Keratinocyte (primary cell): ENCODE measurements around the gene IL17RD. TPM values are rescaled to one million over a fixed set of nuclear protein-coding genes. Genes with fewer than 3 reads are reported as not detected.

Source experiments
- DNase-seq: peaks from one replicate; pipeline ENCODE4 v3.0.0-alpha.2; 2011; ENCODE audit warnings: low read depth, missing footprints, low spot score
- FAIRE-seq: peaks from 2 replicates; lab custom pipeline; 2011; peaks lifted over from hg19 to GRCh38; lab: Jason Lieb, UNC
- H2AFZ ChIP-seq: 2 replicates; pipeline ENCODE4 v1.6.0; 2012; ENCODE audit warnings: low read length, control low read depth, inconsistent platforms; ENCODE audit not compliant: control insufficient read depth
- H3K27ac ChIP-seq: 2 replicates; pipeline ENCODE4 v1.5.1; 2011; ENCODE audit warnings: low read length; ENCODE audit not compliant: control insufficient read depth, insufficient read depth
- H3K27me3 ChIP-seq: 3 replicates; pipeline ENCODE4 v1.6.0; 2011; ENCODE audit warnings: low read length; ENCODE audit not compliant: control insufficient read depth, insufficient read depth; ENCODE audit errors: extremely low read depth
- H3K36me3 ChIP-seq, 2 experiments: 2 replicates in 1 of 2; 3 replicates in 1 of 2; pipeline ENCODE4 v1.5.1; 2011; ENCODE audit warnings: low read length in 2 of 2, mild to moderate bottlenecking in 1 of 2; ENCODE audit not compliant: control insufficient read depth in 2 of 2, insufficient read depth in 2 of 2; ENCODE audit errors: extremely low read depth in 1 of 2
- H3K4me1 ChIP-seq: 3 replicates; pipeline ENCODE4 v1.5.1; 2011; ENCODE audit warnings: low read length; ENCODE audit not compliant: control insufficient read depth, insufficient read depth; ENCODE audit errors: extremely low read depth
- H3K4me2 ChIP-seq: 3 replicates; pipeline ENCODE4 v1.6.0; 2011; ENCODE audit warnings: low read depth, low read length; ENCODE audit not compliant: control insufficient read depth, insufficient read depth; ENCODE audit errors: extremely low read depth
- H3K4me3 ChIP-seq, 3 experiments: fragments of 200-600 bp in 1 of 3; sonication (generic) in 1 of 3; 2 replicates in 2 of 3; 3 replicates in 1 of 3; pipeline ENCODE4 v1.5.1; 2011 to 2016; ENCODE audit warnings: low read length in 3 of 3, mild to moderate bottlenecking in 3 of 3, control low read depth in 2 of 3, inconsistent platforms in 1 of 3, low read depth in 1 of 3, mixed read lengths in 1 of 3, mixed run types in 1 of 3, moderate library complexity in 1 of 3; ENCODE audit not compliant: control insufficient read depth in 2 of 3, insufficient read depth in 2 of 3; ENCODE audit errors: extremely low read depth in 1 of 3
- H3K79me2 ChIP-seq: 2 replicates; pipeline ENCODE4 v1.6.0; 2012; ENCODE audit warnings: low read length; ENCODE audit not compliant: control insufficient read depth, insufficient read depth
- H3K9ac ChIP-seq: 3 replicates; pipeline ENCODE4 v1.6.0; 2011; ENCODE audit warnings: low read length; ENCODE audit not compliant: control insufficient read depth, insufficient read depth; ENCODE audit errors: extremely low read depth
- H3K9me1 ChIP-seq: 3 replicates; pipeline ENCODE4 v1.6.0; 2011; ENCODE audit warnings: low read length; ENCODE audit not compliant: control insufficient read depth, insufficient read depth; ENCODE audit errors: extremely low read depth
- H3K9me3 ChIP-seq: 2 replicates; pipeline ENCODE4 v1.5.1; 2012; ENCODE audit warnings: low read depth, low read length; ENCODE audit not compliant: control insufficient read depth
- H4K20me1 ChIP-seq: 3 replicates; pipeline ENCODE4 v1.6.0; 2011; ENCODE audit warnings: low read length; ENCODE audit not compliant: control insufficient read depth, insufficient read depth; ENCODE audit errors: extremely low read depth
- CTCF ChIP-seq, 3 experiments: IDR thresholded peaks in 1 of 3; conservative IDR thresholded peaks in 1 of 3; optimal IDR thresholded peaks in 1 of 3; 2 replicates in 2 of 3; 3 replicates in 1 of 3; pipeline versions ENCODE3 to v1.5.1; 2011; ENCODE audit warnings: low read length in 3 of 3, mild to moderate bottlenecking in 3 of 3, moderate library complexity in 2 of 3, control low read depth in 1 of 3, inconsistent platforms in 1 of 3; ENCODE audit not compliant: insufficient read depth in 2 of 3; ENCODE audit errors: extremely low read depth in 1 of 3
- EZH2 ChIP-seq: IDR thresholded peaks from one replicate; pipeline ENCODE4 v1.6.1; 2012; ENCODE audit warnings: inconsistent platforms, mild to moderate bottlenecking, low read length, moderate library complexity
- dilution Hi-C: fragments of 300-500 bp; cut with MboI; formaldehyde crosslinking; loops from one replicate; pipeline ENCODE4 v1.7.0; 2020; ENCODE audit warnings: low sequenced_read_pairs; ENCODE audit not compliant: extremely low pct_ligation_motif_present
- polyA plus RNA-seq, 5 experiments: library from polyadenylated mRNA; depleted of rRNA in 3 of 5; stranded (reverse) in 3 of 5; stranded (forward) in 1 of 5; unstranded in 1 of 5; fragments of >200 nt; gene quantifications; 1 replicate in 1 of 5; 2 replicates in 3 of 5; 3 replicates in 1 of 5; pipeline versions ENCODE4 v1.2.1 to v1.2.3, GENCODE V29; 2011 to 2012; ENCODE audit warnings: missing spikeins in 2 of 5, low read depth in 1 of 5, low replicate concordance in 1 of 5

Gene IL17RD
- polyA plus RNA-seq, 1 donor (not counting 4 experiments of a cell fraction or from before 2014, with no cell fraction given) = 1.4 TPM

GRCh38 chr3:57127891-57128518 lies 37.1 kb downstream of the IL17RD start:
- no peak overlapping the region for H3K4me3 ChIP-seq
- FAIRE-seq (no peak), DNase-seq (no peak)
- H3K9me3 ChIP-seq = no peaks in the 10 kb centered on the region
- no peak overlapping the region for H2AFZ ChIP-seq
- no peaks in the 10 kb centered on the region for H3K9me1 ChIP-seq
- H4K20me1 ChIP-seq = no peaks in the 10 kb centered on the region
- H3K79me2 ChIP-seq = no peaks in the 10 kb centered on the region
- H3K36me3 ChIP-seq = no peaks in the 10 kb centered on the region
- dilution Hi-C loops = no loop called here
- H3K27me3 ChIP-seq = no peaks in the 10 kb centered on the region
- no peaks in the 10 kb centered on the region for H3K4me1 ChIP-seq
- TF ChIP-seq CTCF (optimal IDR thresholded peaks at IDR 0.05 in 1 of 3, IDR thresholded peaks at IDR 0.05 in 1 of 3, conservative IDR thresholded peaks at IDR 0.05 in 1 of 3; ENCODE audit: extremely low read depth in 1 of 3, insufficient read depth in 2 of 3, low read length in 3 of 3) = no peak
- no peak for TF ChIP-seq EZH2
- H3K9ac ChIP-seq = no peak overlapping the region
- H3K27ac ChIP-seq = no peak overlapping the region
- no peak overlapping the region for H3K4me2 ChIP-seq

- no peak overlapping the region for H3K4me3 ChIP-seq
- DNase-seq (no peak), FAIRE-seq (no peak)
- H3K9me1 ChIP-seq = no peaks in the 10 kb centered on the region
- no peaks in the 10 kb centered on the region for H3K4me1 ChIP-seq
- H3K9ac ChIP-seq = no peak overlapping the region
- TF ChIP-seq EZH2 (no peak), CTCF (optimal IDR thresholded peaks at IDR 0.05 in 1 of 3, IDR thresholded peaks at IDR 0.05 in 1 of 3, conservative IDR thresholded peaks at IDR 0.05 in 1 of 3; ENCODE audit: extremely low read depth in 1 of 3, insufficient read depth in 2 of 3, low read length in 3 of 3) (no peak)
- H3K9me3 ChIP-seq = no peaks in the 10 kb centered on the region
- dilution Hi-C loops = no loop called here
- H3K36me3 ChIP-seq = no peaks in the 10 kb centered on the region
- no peak overlapping the region for H3K4me2 ChIP-seq
- no peaks in the 10 kb centered on the region for H3K79me2 ChIP-seq
- H3K27me3 ChIP-seq = no peaks in the 10 kb centered on the region
- H2AFZ ChIP-seq = no peak overlapping the region
- no peaks in the 10 kb centered on the region for H4K20me1 ChIP-seq
- H3K27ac ChIP-seq = no peak overlapping the region
These were observed 38.9 kb downstream of the IL17RD start for GRCh38 chr3:57126244-57126643.
